GM12872 (cell line): ENCODE measurements around the gene SPOPL.

Source experiments
- TF ChIP-seq, protein P1 (sequence below): IDR thresholded peaks from 3 replicates; pipeline ENCODE4 v1.5.1; 2011; ENCODE audit warnings: low read depth, mild to moderate bottlenecking, low read length, moderate library complexity; ENCODE audit not compliant: insufficient read depth

SPOPL gene

DNA sequence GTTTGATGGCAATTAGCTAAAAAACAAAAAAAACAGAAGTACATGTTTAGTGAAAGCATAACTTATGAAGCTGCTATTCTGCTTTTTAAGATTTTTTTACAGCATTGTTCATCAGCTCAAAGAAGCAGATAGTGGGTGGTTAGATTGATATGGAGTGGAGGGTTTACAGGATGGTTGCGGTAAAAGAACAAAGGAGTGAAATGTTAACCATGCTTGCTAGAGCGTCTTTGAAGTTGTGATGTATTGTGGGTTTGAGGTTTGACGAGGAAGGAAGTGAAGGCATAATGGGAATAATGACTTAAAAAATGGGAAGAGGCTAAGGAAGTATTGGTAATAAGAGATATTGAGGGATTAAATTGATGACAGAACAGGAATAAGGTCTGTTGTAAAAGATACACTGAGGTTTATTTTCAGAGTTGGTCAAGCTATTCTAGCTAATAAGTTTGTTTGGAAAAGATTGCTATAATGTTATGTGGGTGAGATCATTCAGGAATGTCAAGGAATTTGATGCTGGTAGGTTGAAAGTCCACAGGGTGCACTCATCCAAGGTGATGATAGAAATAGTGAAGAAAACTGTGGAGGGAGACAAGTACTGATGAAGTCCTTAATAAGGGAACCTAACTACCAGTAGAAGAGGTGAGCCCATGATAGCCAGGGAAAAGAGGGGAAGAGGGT is 14.6 kb downstream of the SPOPL start:
- TF ChIP-seq, protein P1, sequence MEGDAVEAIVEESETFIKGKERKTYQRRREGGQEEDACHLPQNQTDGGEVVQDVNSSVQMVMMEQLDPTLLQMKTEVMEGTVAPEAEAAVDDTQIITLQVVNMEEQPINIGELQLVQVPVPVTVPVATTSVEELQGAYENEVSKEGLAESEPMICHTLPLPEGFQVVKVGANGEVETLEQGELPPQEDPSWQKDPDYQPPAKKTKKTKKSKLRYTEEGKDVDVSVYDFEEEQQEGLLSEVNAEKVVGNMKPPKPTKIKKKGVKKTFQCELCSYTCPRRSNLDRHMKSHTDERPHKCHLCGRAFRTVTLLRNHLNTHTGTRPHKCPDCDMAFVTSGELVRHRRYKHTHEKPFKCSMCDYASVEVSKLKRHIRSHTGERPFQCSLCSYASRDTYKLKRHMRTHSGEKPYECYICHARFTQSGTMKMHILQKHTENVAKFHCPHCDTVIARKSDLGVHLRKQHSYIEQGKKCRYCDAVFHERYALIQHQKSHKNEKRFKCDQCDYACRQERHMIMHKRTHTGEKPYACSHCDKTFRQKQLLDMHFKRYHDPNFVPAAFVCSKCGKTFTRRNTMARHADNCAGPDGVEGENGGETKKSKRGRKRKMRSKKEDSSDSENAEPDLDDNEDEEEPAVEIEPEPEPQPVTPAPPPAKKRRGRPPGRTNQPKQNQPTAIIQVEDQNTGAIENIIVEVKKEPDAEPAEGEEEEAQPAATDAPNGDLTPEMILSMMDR: no peak

DNA sequence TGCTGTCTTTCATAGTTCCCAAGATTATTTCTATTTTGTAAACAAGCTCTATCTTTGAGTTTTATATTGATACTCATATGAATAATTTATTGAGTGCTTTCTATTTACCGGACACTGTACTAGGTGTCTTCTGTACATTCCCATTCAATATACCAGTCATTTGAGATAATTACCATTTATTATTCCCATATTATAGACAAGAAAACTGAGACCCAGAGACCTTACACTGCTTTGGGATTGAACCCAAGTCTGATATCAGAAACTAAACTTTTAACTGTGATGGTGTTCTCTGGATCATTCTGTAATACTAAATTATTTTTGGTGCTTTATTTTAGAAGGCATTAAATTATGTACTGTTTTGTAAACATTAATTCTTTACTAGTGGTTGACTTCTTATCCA is 17.3 kb downstream of the SPOPL start:
- TF ChIP-seq, protein P1: no peak

DNA sequence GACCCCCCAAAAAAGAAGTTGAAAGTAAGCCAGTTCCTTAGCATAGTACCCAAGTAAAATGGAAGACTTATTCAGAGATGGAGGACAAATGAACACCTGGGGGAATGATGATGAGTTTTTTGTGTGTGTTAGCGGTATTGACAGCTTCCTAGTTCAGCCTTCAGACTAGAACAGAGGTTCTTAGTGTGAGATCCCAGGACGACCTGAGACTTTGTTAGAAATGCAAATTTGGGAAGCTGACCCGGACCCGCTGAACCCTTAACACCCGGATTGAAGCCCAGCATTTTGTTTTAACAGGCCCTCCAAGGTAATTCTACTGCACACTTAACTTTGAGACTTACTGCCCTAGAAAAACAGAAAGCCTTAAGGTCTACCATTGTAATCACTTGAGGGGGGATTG is 20.3 kb downstream of the SPOPL start:
- TF ChIP-seq, protein P1: no peak

DNA sequence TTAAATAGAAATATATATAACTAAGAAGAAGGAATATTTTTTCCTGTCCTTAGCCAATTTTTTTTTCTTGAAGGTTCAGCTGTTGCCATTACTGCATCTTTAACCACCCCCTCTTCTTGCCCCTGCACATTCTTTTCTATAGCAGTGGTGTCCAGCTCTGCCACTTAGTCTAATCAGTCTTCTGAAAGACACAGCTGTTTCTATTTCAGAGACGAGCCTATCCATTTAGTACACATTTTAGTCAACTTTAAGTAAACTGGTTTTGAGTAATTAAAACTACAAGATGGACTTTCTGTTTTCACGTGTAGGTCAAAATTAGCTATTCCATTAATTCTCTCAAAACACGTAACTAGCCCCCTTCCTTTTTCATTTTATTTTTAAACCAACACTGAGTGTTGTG is 21.0 kb downstream of the SPOPL start:
- TF ChIP-seq, protein P1: no peak

DNA sequence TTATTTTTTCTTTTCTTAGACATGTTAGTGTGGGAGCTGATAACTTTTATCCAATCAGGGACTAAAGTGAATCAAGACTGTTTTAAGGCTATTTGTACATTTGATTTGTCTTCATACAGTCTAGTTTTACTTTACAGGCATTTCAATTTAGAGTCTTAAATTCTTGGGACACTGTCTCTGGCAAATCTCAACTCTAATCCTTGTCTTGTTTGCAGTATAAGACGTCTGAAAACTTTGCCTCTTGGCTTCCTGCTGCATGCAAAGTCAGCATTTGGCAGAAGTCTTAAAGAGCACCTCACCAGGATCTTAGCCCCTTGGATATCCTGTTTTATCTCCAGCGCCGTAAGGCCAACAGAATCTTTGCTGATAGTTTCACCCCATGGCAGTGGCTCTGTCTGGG is 30.3 kb downstream of the SPOPL start:
- TF ChIP-seq, protein P1: no peak

DNA sequence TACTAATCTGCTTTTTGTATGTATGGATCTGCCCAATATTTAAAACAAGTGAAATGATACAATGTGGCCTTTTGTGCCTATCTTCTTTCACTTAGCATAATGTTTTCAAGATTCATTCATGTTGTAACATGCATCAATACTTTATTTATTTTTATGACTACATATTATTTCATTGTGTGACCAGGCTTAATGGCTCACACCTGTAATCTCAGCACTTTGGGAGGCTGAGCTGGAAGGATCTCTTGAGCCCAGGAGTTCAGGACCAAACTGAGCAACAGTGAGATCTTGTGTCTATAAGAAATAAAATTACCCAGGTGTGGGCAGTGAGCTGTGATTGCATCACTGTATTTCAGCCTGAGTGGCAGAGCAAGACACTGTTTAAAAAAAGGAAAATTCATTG is 33.2 kb downstream of the SPOPL start:
- TF ChIP-seq, protein P1: no peak

DNA sequence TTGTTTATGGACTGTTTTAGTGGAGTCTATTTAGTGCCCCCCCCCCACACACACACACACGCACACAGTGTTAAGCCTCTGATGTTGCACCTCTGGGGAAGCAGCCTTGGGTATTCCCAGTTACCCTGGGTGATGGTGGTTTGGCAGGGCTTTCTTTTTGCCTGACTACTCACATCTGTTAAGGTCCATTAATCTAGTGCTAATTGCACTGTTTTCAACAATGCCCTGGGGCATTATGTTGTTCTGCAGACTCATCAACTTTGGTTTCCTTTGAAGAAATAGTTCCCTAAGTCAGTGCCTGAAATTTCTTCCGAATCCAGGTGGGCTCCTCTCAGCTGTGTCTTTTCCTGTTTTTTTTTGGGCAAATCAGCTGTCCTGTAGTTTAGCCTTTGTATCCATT is 34.7 kb downstream of the SPOPL start:
- TF ChIP-seq, protein P1: no peak

DNA sequence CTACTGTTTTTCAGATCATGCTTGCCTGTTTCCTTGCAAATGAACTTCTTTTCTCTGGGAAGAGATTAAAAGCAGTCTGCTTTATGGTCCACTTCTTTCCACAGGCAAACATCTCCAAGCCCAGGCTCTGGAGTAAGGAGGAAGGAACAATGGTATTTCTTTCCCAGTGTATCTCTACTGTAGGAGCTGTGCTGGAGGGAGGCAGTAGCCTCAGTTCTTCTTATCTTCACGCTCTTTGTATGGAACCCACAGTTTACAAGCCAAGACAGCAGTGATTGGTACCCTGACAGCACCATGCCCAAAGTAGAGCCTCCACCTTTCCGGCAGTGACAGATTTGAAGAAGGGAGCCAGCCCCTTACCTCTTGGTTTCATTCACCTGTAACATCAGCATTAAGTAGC is 35.2 kb downstream of the SPOPL start:
- TF ChIP-seq, protein P1: no peak
